ENCODE data around the gene RS1. TPM values are rescaled to one million over a fixed set of nuclear protein-coding genes. Genes with fewer than 3 reads are reported as not detected.
A peak's percentile ranks its signal among the peaks of the same experiment; 100 is the strongest.

The RS1 gene
- polyA plus RNA-seq, 1 donor (not counting 4 experiments of a cell fraction or from before 2014, with no cell fraction given) = not detected

DNA sequence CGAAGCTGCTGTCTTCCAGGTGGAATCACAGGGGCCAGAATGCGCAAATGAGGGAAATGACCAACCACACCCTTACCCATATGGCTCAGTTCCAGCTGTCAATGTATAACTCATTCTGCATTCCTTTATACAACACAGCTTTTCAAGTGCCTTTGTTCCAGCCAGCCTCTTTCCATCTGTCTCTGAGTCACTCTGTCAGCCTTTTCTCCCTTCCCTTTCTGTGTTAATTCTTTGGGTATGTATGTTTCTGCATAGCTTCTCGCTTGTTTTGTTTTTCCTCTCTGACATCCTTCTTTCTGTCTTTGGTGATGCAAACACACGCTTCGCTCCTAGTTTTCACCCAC, 54.5 kb downstream of the RS1 start:
- Histone ChIP-seq H2AFZ (ENCODE audit: control insufficient read depth, low read length) (no peak overlapping the region), H3K4me3 (ENCODE audit: control insufficient read depth in 2 of 3, extremely low read depth in 1 of 3, insufficient read depth in 2 of 3, low read depth in 1 of 3, low read length in 3 of 3) (no peak overlapping the region), H3K27me3 (ENCODE audit: control insufficient read depth, extremely low read depth, insufficient read depth, low read length) (no peaks in the 10 kb centered on the region), H3K36me3 (ENCODE audit: control insufficient read depth in 2 of 2, extremely low read depth in 1 of 2, insufficient read depth in 2 of 2, low read length in 2 of 2) (no peaks in the 10 kb centered on the region), H3K4me2 (ENCODE audit: control insufficient read depth, extremely low read depth, insufficient read depth, low read depth, low read length) (peak overlapping the region; percentile 1), H4K20me1 (ENCODE audit: control insufficient read depth, extremely low read depth, insufficient read depth, low read length) (no peaks in the 10 kb centered on the region), H3K9me1 (ENCODE audit: control insufficient read depth, extremely low read depth, insufficient read depth, low read length) (no peaks in the 10 kb centered on the region), H3K9me3 (ENCODE audit: control insufficient read depth, low read depth, low read length) (no peaks in the 10 kb centered on the region), H3K79me2 (ENCODE audit: control insufficient read depth, insufficient read depth, low read length) (no peaks in the 10 kb centered on the region), H3K27ac (ENCODE audit: control insufficient read depth, insufficient read depth, low read length) (no peak overlapping the region), H3K9ac (ENCODE audit: control insufficient read depth, extremely low read depth, insufficient read depth, low read length) (no peak overlapping the region), H3K4me1 (ENCODE audit: control insufficient read depth, extremely low read depth, insufficient read depth, low read length) (peaks cover 15% of the 10 kb centered on the region)
- DNase-seq (ENCODE audit: low read depth, low spot score) (peak; percentile 35), FAIRE-seq (peak; percentile 88)
- dilution Hi-C loops (cut with MboI; ENCODE audit: extremely low pct_ligation_motif_present, low sequenced_read_pairs) = no loop called here
- TF ChIP-seq, protein P1, sequence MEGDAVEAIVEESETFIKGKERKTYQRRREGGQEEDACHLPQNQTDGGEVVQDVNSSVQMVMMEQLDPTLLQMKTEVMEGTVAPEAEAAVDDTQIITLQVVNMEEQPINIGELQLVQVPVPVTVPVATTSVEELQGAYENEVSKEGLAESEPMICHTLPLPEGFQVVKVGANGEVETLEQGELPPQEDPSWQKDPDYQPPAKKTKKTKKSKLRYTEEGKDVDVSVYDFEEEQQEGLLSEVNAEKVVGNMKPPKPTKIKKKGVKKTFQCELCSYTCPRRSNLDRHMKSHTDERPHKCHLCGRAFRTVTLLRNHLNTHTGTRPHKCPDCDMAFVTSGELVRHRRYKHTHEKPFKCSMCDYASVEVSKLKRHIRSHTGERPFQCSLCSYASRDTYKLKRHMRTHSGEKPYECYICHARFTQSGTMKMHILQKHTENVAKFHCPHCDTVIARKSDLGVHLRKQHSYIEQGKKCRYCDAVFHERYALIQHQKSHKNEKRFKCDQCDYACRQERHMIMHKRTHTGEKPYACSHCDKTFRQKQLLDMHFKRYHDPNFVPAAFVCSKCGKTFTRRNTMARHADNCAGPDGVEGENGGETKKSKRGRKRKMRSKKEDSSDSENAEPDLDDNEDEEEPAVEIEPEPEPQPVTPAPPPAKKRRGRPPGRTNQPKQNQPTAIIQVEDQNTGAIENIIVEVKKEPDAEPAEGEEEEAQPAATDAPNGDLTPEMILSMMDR (optimal IDR thresholded peaks at IDR 0.05 in 1 of 3, IDR thresholded peaks at IDR 0.05 in 1 of 3, conservative IDR thresholded peaks at IDR 0.05 in 1 of 3; ENCODE audit: extremely low read depth in 1 of 3, insufficient read depth in 2 of 3, low read length in 3 of 3) = no peak
- TF ChIP-seq EZH2 (IDR thresholded peaks at IDR 0.05; ENCODE audit: low read length) = no peak

DNA sequence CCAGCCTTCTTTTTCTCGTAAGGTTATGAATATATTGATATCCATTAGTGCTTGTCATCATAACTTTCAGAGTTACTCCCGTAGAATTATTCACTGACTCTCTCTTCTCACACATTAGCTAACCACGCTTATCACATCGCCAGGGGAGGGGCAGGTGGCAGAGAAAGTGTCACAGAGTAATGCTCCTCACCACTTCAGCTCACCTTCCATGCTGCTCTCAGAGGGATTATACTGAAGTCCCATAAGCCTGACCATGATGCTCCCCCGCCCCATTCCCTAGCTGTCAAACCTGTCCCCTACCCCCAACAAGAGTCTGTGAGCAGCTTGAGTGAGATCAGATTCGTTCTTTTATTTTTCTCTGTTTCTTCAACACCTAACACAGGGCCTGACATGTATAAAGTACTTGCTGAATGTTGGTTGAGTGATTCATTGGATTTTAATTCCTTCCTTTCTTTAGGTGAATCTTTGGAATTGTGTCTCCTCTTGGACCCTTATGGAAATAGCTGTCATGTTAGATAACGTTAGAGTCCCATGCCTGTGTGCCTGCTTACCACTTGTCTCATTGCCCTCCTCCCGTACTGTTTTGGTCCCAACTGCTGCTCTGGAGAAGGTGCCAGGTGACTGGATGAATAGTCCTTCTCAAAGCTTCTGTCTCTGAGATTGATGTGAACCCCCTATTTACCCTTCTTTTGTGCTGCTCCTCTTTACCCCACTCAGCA, 55.1 kb downstream of the RS1 start:
- H3K4me1 ChIP-seq (ENCODE audit: control insufficient read depth, extremely low read depth, insufficient read depth, low read length) = peaks cover 15% of the 10 kb centered on the region
- H3K27ac ChIP-seq (ENCODE audit: control insufficient read depth, insufficient read depth, low read length) = no peak overlapping the region
- TF ChIP-seq, protein P1 (optimal IDR thresholded peaks at IDR 0.05 in 1 of 3, IDR thresholded peaks at IDR 0.05 in 1 of 3, conservative IDR thresholded peaks at IDR 0.05 in 1 of 3; ENCODE audit: extremely low read depth in 1 of 3, insufficient read depth in 2 of 3, low read length in 3 of 3) = no peak
- TF ChIP-seq EZH2 (IDR thresholded peaks at IDR 0.05; ENCODE audit: low read length) = no peak
- peak overlapping the region; percentile 1 for H3K4me2 ChIP-seq (ENCODE audit: control insufficient read depth, extremely low read depth, insufficient read depth, low read depth, low read length)
- no peaks in the 10 kb centered on the region for H4K20me1 ChIP-seq (ENCODE audit: control insufficient read depth, extremely low read depth, insufficient read depth, low read length)
- no peak overlapping the region for H2AFZ ChIP-seq (ENCODE audit: control insufficient read depth, low read length)
- H3K4me3 ChIP-seq (ENCODE audit: control insufficient read depth in 2 of 3, extremely low read depth in 1 of 3, insufficient read depth in 2 of 3, low read depth in 1 of 3, low read length in 3 of 3) = no peak overlapping the region
- no peaks in the 10 kb centered on the region for H3K9me3 ChIP-seq (ENCODE audit: control insufficient read depth, low read depth, low read length)
- no peak for FAIRE-seq
- no peaks in the 10 kb centered on the region for H3K9me1 ChIP-seq (ENCODE audit: control insufficient read depth, extremely low read depth, insufficient read depth, low read length)
- peak; percentile 11 for DNase-seq (ENCODE audit: low read depth, low spot score)
- H3K27me3 ChIP-seq (ENCODE audit: control insufficient read depth, extremely low read depth, insufficient read depth, low read length) = no peaks in the 10 kb centered on the region
- no peaks in the 10 kb centered on the region for H3K79me2 ChIP-seq (ENCODE audit: control insufficient read depth, insufficient read depth, low read length)
- dilution Hi-C loops (cut with MboI; ENCODE audit: extremely low pct_ligation_motif_present, low sequenced_read_pairs) = no loop called here
- H3K36me3 ChIP-seq (ENCODE audit: control insufficient read depth in 2 of 2, extremely low read depth in 1 of 2, insufficient read depth in 2 of 2, low read length in 2 of 2) = no peaks in the 10 kb centered on the region
- H3K9ac ChIP-seq (ENCODE audit: control insufficient read depth, extremely low read depth, insufficient read depth, low read length) = no peak overlapping the region
